ENCODE measurements around the gene UTP15.

The UTP15 gene

GRCh38 chr5:73544429-73545402 lies 20.8 kb upstream of the UTP15 start:
- Histone ChIP-seq H3K4me1 (ENCODE audit: control insufficient read depth in 1 of 2, insufficient read depth in 1 of 2, low read depth in 1 of 2, low read length in 1 of 2) (no peaks in the 10 kb centered on the region), H3K27me3 (peaks cover 55% of the 10 kb centered on the region), H3K36me3 (no peaks in the 10 kb centered on the region), H3K9me3 (no peaks in the 10 kb centered on the region), H3K4me3 (ENCODE audit: low read depth in 1 of 2, low read length in 1 of 2) (no peak overlapping the region), H3K27ac (no peak overlapping the region)
- no peak for TF ChIP-seq CTCF (IDR thresholded peaks at IDR 0.05)

GRCh38 chr5:73545403-73545779 lies 20.2 kb upstream of the UTP15 start:
- Histone ChIP-seq H3K27me3 (peaks cover 48% of the 10 kb centered on the region), H3K9me3 (no peaks in the 10 kb centered on the region), H3K27ac (no peak overlapping the region), H3K4me3 (ENCODE audit: low read depth in 1 of 2, low read length in 1 of 2) (no peak overlapping the region), H3K4me1 (ENCODE audit: control insufficient read depth in 1 of 2, insufficient read depth in 1 of 2, low read depth in 1 of 2, low read length in 1 of 2) (no peaks in the 10 kb centered on the region), H3K36me3 (no peaks in the 10 kb centered on the region)
- TF ChIP-seq CTCF (IDR thresholded peaks at IDR 0.05), result no peak

DNA sequence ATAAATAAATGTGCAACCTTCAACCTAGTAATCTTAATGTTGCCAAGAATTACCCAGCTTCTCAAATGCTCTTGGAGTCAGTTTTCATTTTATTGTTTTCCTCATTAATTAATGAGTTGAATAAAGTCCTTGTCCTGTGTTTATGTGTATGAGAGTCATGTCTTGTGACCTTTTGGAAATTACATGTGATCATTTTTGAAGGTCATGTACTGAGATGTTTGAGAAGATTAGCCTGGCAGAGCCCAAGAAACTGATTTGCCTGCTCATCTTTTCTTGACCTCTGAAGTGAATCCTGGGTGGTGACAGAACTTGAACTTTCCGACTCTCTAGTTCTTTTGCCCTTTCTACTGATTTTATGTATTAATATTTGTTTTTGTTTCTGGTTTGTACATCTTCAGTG lies 15.5 kb upstream of the UTP15 start:
- no peaks in the 10 kb centered on the region for H3K4me1 ChIP-seq (ENCODE audit: control insufficient read depth in 1 of 2, insufficient read depth in 1 of 2, low read depth in 1 of 2, low read length in 1 of 2)
- no peak for TF ChIP-seq CTCF (IDR thresholded peaks at IDR 0.05)
- peaks cover 37% of the 10 kb centered on the region for H3K36me3 ChIP-seq
- peaks cover 6% of the 10 kb centered on the region for H3K27me3 ChIP-seq
- no peak overlapping the region for H3K27ac ChIP-seq
- H3K4me3 ChIP-seq (ENCODE audit: low read depth in 1 of 2, low read length in 1 of 2), result no peak overlapping the region
- H3K9me3 ChIP-seq, result no peaks in the 10 kb centered on the region

GRCh38 chr5:73552642-73553041 lies 12.9 kb upstream of the UTP15 start:
- Histone ChIP-seq H3K9me3 (no peaks in the 10 kb centered on the region), H3K36me3 (peaks cover 61% of the 10 kb centered on the region), H3K4me1 (ENCODE audit: control insufficient read depth in 1 of 2, insufficient read depth in 1 of 2, low read depth in 1 of 2, low read length in 1 of 2) (no peaks in the 10 kb centered on the region), H3K27me3 (no peaks in the 10 kb centered on the region), H3K27ac (no peak overlapping the region), H3K4me3 (ENCODE audit: low read depth in 1 of 2, low read length in 1 of 2) (no peak overlapping the region)
- no peak for TF ChIP-seq CTCF (IDR thresholded peaks at IDR 0.05)

DNA sequence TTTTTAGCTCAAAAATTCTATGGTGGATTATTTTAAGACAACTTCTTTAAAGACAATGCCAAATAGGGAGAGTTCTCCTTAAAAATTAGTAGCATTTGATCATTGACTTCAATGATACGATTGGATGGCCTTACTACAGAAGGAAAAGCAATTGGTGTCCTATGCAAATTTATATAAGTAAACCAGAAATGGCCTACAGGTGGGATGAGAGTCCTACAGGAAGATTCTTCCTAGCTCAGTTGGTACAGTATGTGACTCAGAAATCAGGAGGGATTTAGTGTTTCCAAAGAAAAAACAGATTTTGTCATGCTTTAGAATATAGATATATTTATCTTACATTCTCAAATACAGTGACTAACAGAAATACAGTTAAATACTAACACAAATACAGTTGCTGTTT lies 6.6 kb upstream of the UTP15 start:
- peaks cover 0 to 3% of the 10 kb centered on the region in 2 experiments for H3K4me1 ChIP-seq (ENCODE audit: control insufficient read depth in 1 of 2, insufficient read depth in 1 of 2, low read depth in 1 of 2, low read length in 1 of 2)
- peaks cover 81% of the 10 kb centered on the region for H3K36me3 ChIP-seq
- H3K27ac ChIP-seq, result no peak overlapping the region
- H3K27me3 ChIP-seq, result no peaks in the 10 kb centered on the region
- no peaks in the 10 kb centered on the region for H3K9me3 ChIP-seq
- TF ChIP-seq CTCF (IDR thresholded peaks at IDR 0.05), result no peak
- no peak overlapping the region for H3K4me3 ChIP-seq (ENCODE audit: low read depth in 1 of 2, low read length in 1 of 2)

All from neutrophil (primary cell).